ENCODE results near the gene SLC6A12.
A peak's percentile ranks its signal among the peaks of the same experiment; 100 is the strongest.

SLC6A12 gene

GRCh38 chr12:212415-212714 is 1.6 kb downstream of the SLC6A12 start (continued):
- TF ChIP-seq CTCF (tag by site-specific recombination; IDR thresholded peaks at IDR 0.05) (no peak), ZNF777 (tag by site-specific recombination; IDR thresholded peaks at IDR 0.05; ENCODE audit: borderline replicate concordance) (no peak), ZNF639 (tag by site-specific recombination; IDR thresholded peaks at IDR 0.05) (no peak)

GRCh38 chr12:211639-212414 is 2.1 kb downstream of the SLC6A12 start:
- H3K4me1 ChIP-seq (ENCODE audit: control insufficient read depth, insufficient read depth, low read length), result no peaks in the 10 kb centered on the region
- CTCF ChIA-PET, result interaction anchor here (0.8 to 2.3 kb wide), 2 partner anchors 9 to 59 kb away, joined by 3 to 17 read pairs; no protein-coding TSS in a partner anchor
- no peaks in the 10 kb centered on the region for H3K36me3 ChIP-seq (ENCODE audit: control insufficient read depth in 2 of 2, insufficient read depth in 1 of 2, low read length in 2 of 2)
- H3K4me3 ChIP-seq (ENCODE audit: low read depth, low read length), result no peak overlapping the region
- no peak overlapping the region for H3K27ac ChIP-seq (ENCODE audit: extremely low read depth, low read depth, low read length)
- POLR2A ChIA-PET, result no interaction called here
- no peaks in the 10 kb centered on the region for H3K9me3 ChIP-seq (ENCODE audit: control insufficient read depth, insufficient read depth, low read depth, low read length)
- TF ChIP-seq ZSCAN23 (tag by site-specific recombination; IDR thresholded peaks at IDR 0.05) (no peak), ZSCAN4 (tag by site-specific recombination; IDR thresholded peaks at IDR 0.05) (no peak), ZNF155 (tag by site-specific recombination; IDR thresholded peaks at IDR 0.05) (no peak), SCRT2 (tag by site-specific recombination; IDR thresholded peaks at IDR 0.05) (0 out of 2 replicates have a peak, but pooled peaks have one; percentile 14), REST (tag by site-specific recombination; IDR thresholded peaks at IDR 0.05) (no peak), PRDM2 (tag by site-specific recombination; IDR thresholded peaks at IDR 0.05; ENCODE audit: borderline replicate concordance) (no peak), ZNF768 (tag by site-specific recombination; IDR thresholded peaks at IDR 0.05) (peak; percentile 46; the same call in 1 of the 2 replicates)
